DMS53 (cell line): ENCODE results near the gene CPA4.
"Not testable (repeated sequence)": the region's sequence is repeated elsewhere in the genome, so short reads cannot be mapped to it uniquely, and the experiment has no call there.

ENCODE experiments used
- DNase-seq: peaks from one replicate; lab custom pipeline; 2025; lab: John Stamatoyannopoulos, UW

The CPA4 gene, protein sequence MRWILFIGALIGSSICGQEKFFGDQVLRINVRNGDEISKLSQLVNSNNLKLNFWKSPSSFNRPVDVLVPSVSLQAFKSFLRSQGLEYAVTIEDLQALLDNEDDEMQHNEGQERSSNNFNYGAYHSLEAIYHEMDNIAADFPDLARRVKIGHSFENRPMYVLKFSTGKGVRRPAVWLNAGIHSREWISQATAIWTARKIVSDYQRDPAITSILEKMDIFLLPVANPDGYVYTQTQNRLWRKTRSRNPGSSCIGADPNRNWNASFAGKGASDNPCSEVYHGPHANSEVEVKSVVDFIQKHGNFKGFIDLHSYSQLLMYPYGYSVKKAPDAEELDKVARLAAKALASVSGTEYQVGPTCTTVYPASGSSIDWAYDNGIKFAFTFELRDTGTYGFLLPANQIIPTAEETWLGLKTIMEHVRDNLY

DNA sequence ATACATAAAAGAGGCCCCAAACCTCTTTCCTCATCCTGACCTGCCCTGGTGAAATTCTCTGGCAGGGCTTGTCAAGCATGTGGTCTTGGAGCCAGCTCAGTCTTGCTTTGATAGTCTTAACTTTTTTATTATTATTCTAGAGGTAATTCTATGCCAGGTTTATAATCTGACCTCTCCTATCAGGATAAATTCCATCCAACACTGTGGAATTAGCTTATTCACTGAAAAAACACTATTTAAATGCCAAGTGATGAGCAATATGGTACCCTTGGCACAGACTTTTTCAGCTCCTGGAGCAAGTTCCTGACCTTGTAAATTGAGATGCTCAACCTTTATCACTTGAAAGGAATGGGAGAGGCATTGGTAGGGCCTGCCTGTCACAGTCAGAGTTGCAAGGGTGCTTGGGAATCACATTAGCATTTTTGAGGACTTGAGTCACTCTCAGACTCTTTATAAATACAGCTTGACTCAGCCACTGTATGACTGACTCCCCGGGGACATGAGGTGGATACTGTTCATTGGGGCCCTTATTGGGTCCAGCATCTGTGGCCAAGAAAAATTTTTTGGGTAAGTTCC is at the start of gene CPA4:
TSS of gene CPA4 (plus strand) at position 480 of the 576 bp plus-strand sequence. CDS start at position 500, 20 bp downstream.
- DNase-seq, result peak; percentile 26

DNA sequence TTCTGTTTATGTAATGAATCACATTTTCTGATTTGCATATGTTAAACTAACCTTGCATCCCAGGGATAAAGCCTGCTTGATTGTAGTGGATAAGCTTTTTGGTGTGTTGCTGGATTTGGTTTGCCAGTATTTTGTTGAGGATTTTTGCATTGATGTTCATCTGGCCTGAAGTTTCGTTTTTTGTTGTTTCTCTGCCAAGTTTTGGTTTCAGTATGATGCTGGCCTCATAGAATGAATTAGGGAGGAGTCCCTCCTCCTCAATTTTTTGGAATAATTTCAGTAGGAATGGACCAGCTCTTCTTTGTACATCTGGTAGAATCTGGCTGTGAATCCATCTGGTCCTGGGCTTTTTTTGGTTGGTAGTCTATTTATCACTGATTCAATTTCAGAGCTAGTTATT is 49.5 kb upstream of the CPA4 start:
- not testable (repeated sequence) for DNase-seq

DNA sequence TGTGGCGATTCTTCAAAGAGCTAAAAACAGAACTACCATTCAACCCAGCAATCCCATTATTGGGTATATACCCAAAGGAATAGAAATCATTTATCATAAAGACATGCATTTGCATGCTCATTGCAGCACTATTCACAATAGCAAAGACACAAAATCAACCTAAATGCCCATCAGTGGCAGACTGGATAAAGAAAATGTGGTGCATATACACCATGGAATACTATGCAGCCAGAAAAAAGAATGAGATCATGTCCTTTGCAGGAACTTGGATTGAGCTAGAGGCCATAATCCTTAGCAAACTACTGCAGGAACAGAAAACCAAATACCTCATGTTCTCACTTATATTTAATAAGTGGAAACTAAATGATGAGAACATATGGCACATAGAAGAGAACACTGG is 46.5 kb upstream of the CPA4 start:
- not testable (repeated sequence) for DNase-seq

DNA sequence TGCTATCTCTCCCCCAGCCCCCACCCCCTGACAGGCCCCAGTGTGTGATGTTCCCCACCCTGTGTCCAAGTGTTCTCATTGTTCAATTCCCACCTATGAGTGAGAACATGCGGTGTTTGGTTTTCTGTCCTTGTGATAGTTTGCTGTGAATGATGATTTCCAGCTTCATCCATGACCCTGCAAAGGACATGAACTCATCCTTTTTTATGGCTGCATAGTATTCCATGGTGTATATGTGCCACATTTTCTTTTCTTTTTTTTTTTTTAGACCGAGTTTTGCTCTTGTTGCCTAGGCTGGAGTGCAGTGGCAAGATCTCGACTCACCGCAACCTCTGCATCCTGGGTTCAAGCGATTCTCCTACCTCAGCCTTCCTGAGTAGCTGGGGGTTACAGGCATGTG is 44.1 kb upstream of the CPA4 start:
- DNase-seq, result not testable (repeated sequence)

DNA sequence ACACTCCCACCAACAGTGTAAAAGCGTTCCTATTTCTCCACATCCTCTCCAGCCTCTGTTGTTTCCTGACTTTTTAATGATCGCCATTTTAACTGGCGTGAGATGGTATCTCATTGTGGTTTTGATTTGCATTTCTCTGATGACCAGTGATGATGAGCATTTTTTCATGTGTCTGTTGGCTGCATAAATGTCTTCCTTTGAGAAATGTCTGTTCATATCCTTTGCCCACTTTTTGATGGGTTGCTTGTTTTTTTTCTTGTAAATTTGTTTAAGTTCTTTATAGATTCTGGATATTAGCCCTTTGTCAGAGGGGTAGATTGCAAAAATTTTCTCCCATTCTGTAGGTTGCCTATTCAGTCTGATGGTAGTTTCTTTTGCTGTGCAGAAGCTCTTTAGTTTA is 43.3 kb upstream of the CPA4 start:
- not testable (repeated sequence) for DNase-seq

DNA sequence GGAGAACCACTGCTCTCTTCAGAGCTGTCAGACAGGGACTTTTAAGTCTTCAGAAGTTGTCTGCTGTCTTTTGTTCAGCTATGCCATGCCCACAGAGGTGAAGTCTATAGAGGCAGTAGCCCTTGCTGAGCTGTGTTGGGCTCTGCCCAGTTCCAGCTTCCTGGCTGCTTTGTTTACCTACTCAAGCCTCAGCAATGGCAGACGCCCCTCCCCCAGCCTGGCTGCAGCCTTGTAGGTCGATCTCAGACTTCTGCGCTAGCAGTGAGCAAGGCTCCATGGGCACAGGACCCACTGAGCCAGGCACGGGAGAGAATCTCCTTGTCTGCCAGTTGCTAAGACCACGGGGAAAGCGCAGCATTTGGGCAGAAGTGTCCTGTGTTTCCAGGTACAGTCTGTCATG is 38.4 kb upstream of the CPA4 start:
- peak; percentile 53 for DNase-seq

DNA sequence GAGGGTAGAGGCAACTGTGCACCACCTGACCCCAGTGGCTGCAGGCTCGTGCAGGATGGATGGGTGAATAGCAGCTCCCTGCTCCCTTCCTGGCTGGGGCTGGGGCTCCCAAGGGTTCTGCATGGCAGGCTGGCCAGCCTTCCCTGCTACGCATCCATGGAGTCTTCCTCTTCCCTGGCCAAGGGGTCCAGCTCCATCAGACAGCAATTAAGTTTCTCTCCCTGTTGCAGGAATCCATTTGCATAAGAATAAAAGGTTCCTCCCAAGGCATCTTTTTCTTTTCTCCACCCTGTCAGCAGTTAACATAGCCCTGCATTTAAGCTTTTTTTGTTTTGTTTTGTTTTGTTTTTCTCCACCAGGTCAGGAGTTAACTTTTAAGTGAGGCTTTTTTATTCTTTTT is 36.3 kb upstream of the CPA4 start:
- DNase-seq, result no peak

DNA sequence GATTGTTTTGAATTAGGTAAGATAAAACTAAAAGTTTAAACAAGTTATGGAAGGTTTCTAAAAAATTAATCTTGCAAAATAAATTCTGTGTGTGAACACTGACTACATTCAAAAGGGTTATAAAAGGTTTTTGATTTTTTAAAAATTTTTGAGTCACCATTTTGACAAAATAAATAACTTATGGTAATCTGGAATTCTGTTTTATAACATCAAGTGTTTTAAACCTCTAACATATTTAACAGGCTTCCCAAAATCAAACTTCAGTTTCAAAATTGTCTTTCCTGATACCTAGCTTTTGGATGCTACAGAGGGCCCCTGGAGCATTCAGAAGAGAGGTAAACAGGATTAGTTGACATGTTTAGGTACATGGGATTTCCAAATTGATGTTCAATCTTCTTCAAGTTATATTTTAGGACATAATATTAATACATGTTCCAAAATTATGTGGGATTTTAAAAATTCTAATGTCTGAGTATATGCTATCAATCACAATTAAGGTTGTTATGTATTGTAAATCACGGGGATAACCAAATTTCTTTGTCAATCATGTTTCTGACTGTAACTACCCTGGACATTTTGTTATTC is 34.4 kb upstream of the CPA4 start:
- no peak for DNase-seq

DNA sequence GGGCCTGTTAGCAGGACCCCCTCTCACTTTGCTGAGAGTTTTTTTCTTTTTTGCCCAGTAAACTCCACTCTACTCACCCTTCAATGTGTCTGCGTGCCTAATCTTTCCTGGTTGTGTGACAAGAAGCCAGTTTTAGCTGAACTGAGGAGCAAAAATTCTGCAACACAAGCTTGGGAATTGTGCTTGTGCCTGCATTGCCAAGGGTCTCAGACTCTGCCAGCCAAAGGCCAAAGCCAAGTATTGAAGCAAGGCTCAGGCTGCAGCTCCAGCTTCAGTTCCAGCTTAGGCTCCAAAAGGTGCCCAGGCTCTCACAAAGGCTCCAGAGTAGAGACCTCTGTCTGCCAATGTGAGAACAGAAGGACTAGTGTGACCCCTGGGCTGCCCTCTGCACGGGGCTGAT is 30.5 kb upstream of the CPA4 start:
- no peak for DNase-seq

DNA sequence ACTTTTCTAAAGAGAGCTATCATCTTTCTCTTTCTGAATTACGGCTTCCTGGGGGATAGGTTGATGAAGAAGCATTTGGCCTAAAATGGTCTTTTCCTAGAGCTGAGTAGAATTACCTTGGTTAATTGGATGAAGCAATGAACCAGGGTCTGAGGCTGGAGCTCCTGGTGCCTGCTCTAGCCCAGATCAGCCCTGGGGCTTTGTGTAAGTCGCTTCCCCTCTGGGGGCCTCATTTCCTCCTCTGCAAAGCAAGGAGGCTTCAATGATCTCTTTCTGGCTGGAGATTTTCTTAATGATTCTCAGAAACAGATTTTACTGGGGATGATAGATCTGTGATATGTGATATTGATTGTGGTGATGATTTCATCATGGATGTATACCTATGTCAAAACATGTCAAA is 29.8 kb upstream of the CPA4 start:
- no peak for DNase-seq

DNA sequence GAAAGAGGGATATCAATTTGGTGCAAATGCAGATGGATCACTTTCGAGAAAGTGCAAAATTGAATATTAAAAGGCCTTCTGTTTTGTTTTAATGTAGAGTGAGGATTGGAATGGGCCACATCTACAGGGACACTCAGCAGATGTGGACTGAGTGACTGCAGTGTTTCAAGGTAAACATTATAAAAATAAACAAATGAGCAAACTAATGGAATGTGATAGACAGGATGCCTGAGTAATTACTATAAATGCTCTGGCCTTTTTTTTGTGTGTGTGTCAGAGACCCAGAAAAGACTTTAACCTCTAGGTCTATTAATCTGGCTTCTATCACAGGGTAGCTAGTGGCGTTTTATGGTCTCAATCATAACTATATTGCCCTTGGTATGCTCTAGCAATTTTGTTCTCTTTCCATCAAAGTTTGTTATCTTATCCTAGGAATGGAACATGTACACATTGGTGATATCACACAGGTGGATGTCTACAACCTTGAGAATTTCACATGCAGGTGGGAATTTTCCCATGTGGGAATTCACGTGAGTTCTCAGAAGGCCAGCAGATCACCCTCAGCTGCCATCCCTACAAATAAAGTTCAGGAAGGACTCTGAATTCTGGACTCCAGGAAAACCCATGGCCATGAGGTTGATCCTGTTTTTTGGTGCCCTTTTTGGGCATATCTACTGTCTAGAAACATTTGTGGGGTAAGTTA is 26.6 kb upstream of the CPA4 start, which contains the start of gene CPA2:
TSS of gene CPA2 (plus strand) at position 606 of the 703 bp plus-strand sequence. CDS start at position 625, 19 bp downstream.
- peak; percentile 28 for DNase-seq

DNA sequence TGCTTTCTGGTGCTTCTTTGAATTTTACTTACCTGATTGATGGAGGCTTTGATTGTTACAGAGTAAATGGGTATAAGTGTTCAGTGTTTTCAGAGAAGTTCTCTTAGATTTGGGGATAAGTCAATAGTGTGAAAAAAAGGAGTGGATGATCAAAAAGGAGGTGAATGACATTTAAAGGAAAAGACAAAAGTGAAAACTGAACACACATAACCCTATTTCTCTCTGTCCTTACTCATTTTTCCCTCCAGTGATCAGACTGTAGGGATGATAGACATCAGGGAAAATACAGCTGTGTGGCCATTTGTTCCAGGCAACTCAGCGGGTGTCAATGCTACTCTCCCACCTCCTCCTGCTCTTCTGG is 26.0 kb upstream of the CPA4 start:
- no peak for DNase-seq

DNA sequence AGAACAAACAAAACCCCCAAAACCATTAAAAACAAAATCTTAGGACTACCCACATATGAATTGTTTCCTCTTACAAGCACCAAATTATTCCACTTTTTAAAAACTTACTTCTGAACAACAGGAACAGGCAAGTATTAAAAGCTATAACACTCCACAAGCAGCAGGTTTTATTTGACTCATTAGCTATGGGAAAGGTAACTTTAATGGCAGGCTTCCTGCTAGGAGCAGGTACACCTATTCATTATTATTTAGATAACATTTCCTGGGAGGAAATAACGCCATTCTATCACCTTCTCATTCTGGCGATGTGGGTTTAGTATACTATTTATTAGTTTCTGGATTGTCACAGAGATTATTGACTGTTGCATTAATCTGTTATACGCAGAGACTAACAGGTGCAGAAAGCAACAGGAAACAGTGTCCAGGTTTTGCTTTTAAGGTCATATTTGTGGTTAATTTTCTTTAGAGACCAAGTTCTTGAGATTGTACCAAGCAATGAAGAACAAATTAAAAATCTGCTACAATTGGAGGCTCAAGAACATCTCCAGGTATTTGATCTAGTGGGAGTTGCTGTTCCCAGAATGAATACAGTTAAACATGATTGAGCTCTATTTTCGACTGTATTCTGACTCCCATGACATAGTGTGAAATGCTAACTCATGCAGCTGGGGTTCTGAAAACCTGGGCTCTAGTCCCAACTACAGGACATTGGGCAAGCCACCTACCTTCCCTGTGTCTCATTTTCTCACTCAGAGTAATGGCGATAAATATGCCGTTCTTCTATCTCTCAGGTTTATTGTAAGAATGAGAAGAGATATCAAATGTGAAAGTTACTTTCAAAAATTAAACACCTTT is 24.3 kb upstream of the CPA4 start:
- no peak for DNase-seq

DNA sequence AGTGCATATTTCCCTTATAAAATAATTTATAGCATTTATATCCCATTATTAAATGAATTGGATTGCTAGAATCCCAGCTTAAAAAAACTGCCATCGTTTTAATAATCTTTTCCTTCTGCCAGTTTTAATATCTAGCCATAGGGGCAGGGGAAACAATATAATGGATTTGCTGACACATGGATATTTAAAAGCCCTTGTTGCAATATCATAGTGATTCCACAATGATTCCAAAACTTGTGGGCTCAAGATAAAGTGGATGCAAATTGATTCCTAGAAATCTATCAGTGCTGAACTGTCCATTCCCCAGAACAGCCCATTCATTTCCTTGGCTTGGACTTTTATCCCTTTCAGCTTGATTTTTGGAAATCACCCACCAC is 23.7 kb upstream of the CPA4 start:
- no peak for DNase-seq

DNA sequence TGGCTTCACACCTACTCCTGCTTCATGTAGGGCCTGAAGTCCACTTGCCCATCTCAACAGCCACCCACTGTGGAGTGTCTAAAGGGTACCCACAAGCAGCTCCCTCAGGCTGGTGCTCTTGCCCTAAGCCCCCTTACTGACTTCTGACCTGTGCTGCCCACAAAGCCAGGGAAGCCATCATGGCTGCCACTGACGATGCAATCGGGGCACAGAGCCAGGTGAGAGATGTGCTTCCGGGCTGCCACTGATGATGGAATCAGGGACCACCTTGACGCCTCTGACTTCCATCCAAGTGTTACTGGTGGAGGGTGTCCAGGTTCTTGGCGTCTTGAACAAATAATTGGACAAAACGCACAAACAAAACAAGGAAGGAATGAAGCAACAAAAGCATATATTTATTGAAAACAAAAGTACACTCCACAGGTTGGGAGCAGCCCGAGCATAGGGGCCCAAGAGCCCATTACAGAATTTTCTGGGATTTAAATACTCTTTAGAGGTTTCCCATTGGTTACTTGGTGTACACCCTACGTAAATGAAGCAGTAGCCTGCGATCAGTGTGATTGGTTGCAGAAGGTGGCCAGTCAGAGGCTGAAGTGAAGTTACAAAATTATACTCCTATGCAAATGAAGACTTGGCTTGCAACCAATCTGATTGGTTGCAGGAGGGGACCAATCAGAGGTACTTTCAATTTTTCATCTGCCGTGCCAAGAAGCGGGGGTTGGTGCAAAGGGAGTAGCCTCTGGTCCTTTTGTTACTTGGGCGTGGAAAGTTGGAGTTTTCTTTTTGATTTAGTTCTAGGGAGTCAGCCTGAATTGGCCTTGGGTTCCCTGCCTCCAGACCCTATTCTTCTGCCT is 21.8 kb upstream of the CPA4 start:
- DNase-seq, result no peak

DNA sequence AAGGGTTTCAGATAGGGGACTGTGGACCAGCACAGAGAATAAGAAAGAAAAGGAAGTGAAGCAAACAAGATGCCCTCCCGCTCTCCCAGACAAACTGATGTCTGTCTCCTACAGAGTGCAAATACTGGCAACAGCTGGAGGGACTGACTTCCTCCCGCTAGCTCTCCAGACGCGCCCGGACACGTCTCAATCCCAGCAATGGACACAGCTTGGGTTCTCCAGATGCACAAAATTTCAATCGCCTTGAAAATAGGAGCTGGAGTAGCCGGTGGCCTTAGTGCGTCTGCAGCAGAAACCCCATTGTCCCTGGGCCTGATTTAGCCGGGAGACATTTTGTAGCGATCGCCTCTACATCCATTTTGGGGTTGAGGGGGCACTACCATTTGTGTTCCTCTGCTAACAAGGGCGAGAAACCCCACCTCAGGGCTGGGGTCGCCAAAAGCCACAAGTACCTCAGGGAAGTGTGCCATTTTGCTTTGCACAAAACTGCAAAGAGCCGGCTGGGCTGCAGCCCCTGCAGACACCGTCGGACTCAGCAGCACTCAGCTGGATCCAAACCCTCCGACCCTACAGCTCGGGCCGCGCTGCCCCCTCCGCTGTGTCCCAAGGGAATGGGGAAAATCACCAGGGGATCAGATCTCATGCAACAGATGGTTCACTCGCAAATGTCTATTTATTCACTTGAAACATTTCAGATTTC is 20.4 kb upstream of the CPA4 start:
- peak; percentile 26 for DNase-seq

DNA sequence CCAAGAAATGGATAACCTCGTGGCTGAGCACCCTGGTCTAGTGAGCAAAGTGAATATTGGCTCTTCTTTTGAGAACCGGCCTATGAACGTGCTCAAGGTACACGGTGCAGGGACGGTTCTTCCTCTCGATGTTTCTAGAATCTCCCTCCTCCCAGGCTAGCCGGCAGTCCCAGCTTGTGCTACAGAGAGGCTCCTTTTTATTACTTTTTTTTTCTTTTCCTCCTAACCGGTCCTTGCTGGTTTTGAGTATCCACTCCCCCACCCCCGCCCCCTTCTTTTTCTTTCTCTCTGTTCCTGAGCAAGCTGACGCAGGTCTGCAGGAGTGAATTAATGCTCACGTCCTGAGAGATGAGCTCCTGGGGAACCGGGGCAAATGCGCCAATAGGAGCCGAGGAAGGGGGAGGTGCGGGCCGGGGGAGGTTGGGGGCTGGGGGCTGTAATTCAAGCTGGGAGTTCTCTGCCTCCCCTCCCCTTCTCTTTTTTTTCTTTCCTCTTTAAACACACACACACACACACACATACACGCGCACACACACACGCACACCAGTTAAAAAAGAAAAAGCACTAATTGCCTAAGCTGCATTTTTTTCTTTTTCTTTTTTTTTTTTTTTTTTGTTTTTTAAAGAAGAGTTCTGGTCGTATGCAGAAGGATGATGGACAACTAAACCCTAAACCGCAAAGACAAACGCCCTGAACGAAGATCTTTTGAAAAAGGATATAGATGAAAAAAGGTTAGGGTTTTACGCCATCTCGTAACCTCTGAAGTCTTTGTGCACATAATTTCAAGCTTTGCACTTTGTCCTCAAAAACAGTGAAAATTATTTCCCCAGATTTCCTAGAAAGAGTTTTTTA is 19.7 kb upstream of the CPA4 start:
- DNase-seq, result no peak

DNA sequence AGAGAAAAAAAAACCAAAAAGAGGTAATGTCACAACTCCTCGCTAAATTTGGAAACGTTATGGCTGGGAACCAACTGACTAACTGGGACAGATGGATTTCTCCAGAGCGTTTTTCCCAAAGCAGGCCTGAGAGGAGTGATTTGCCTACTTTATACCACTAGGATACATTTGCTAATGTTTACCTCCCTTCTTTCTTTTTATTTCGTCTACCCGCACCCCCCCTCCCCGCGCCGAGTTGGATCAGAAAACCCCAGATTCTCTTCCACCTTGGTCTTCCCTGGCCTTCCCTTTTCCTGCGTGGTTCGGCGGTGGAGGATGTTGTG is 19.1 kb upstream of the CPA4 start:
- DNase-seq, result no peak

DNA sequence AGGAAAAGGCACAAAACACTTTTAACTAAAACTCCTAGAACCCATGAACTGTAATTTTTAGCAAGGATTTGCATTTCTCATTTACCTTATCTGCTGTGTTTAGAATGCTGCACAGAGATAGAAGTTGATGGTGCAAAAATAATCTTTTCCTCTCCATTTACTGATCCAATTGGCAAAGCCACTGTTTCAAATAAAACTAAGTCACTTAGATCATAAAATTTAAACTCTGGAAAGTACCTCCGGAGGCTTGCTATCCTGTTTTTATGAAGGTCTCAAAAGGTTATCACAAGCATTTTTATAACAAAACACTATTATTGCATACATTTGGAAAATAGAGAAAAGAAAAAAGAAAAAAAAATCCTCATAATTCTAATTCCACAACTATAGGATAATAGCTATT is 18.7 kb upstream of the CPA4 start:
- no peak for DNase-seq
